WTC11 (cell line): ENCODE measurements around the gene LELP1. TPM values are rescaled to one million over a fixed set of nuclear protein-coding genes. Genes with fewer than 3 reads are reported as not detected.

Experiments used
- ATAC-seq: fragments of 200-7000 bp; cut with Tn5 transposase; 2 replicates; pipeline ENCODE4 v1.10.0; 2021; ENCODE audit warnings: mild to moderate bottlenecking, moderate library complexity
- CTCF ChIA-PET: fragments of 300-600 bp; sonication (Branson Sonifier 250); formaldehyde crosslinking; loops from one replicate; lab custom pipeline; 2021; ENCODE audit warnings: antibody characterized with exemption; lab: Charles Lee
- POLR2A ChIA-PET: fragments of 350-600 bp; sonication (Branson Sonifier 250); formaldehyde crosslinking; loops from one replicate; lab custom pipeline; 2021; ENCODE audit warnings: antibody characterized with exemption; lab: Charles Lee
- DNase-seq: peaks from one replicate; pipeline ENCODE4 v3.0.0; 2021; ENCODE audit warnings: low spot score
- H3K27ac Mint-ChIP-seq: 2 replicates; pipeline ENCODE4 v1.8.0; 2021; ENCODE audit warnings: mixed read lengths
- H3K27me3 Mint-ChIP-seq: 2 replicates; pipeline ENCODE4 v1.8.0; 2021; ENCODE audit warnings: low read depth, mild to moderate bottlenecking, moderate library complexity, mixed read lengths
- H3K36me3 Mint-ChIP-seq: 2 replicates; pipeline ENCODE4 v1.8.0; 2021; ENCODE audit warnings: mixed read lengths
- H3K4me1 Mint-ChIP-seq: 2 replicates; pipeline ENCODE4 v1.8.0; 2022; ENCODE audit warnings: mixed read lengths
- H3K4me3 Mint-ChIP-seq: 2 replicates; pipeline ENCODE4 v1.8.0; 2021; ENCODE audit warnings: mild to moderate bottlenecking, moderate library complexity, mixed read lengths
- H3K9me3 Mint-ChIP-seq: 2 replicates; pipeline ENCODE4 v1.8.0; 2021; ENCODE audit warnings: mixed read lengths
- ATF1 ChIP-seq: sonication (generic); formaldehyde crosslinking; IDR thresholded peaks from 2 replicates; pipeline ENCODE4 v1.8.1; 2023; ENCODE audit warnings: mild to moderate bottlenecking, moderate library complexity, missing genetic modification reagents
- CBFB ChIP-seq: sonication (generic); formaldehyde crosslinking; IDR thresholded peaks from 2 replicates; pipeline ENCODE4 v1.8.1; 2022; ENCODE audit warnings: mild to moderate bottlenecking, low read depth, missing genetic modification reagents
- CREM ChIP-seq: sonication (generic); formaldehyde crosslinking; IDR thresholded peaks from 2 replicates; pipeline ENCODE4 v1.8.1; 2022; ENCODE audit warnings: mild to moderate bottlenecking, missing genetic modification reagents, moderate library complexity
- ESRRA ChIP-seq: sonication (generic); formaldehyde crosslinking; IDR thresholded peaks from 2 replicates; pipeline ENCODE4 v1.8.1; 2022; ENCODE audit warnings: mild to moderate bottlenecking, missing genetic modification reagents, borderline replicate concordance
- ETV6 ChIP-seq: sonication (generic); formaldehyde crosslinking; IDR thresholded peaks from 2 replicates; pipeline ENCODE4 v1.8.1; 2022; ENCODE audit warnings: mild to moderate bottlenecking, missing genetic modification reagents
- FOXJ3 ChIP-seq: sonication (generic); formaldehyde crosslinking; IDR thresholded peaks from 2 replicates; pipeline ENCODE4 v1.9.0; 2021; ENCODE audit warnings: missing genetic modification reagents, mild to moderate bottlenecking, borderline replicate concordance
- FOXK1 ChIP-seq: sonication (generic); formaldehyde crosslinking; IDR thresholded peaks from 2 replicates; pipeline ENCODE4 v1.8.0; 2022; ENCODE audit warnings: mild to moderate bottlenecking, moderate library complexity, missing genetic modification reagents
- FOXP4 ChIP-seq: sonication (generic); formaldehyde crosslinking; IDR thresholded peaks from 2 replicates; pipeline ENCODE4 v1.8.0; 2022; ENCODE audit warnings: mild to moderate bottlenecking, missing genetic modification reagents
- HMGA2 ChIP-seq: fragments of 250-450 bp; sonication (Bioruptor Pico); IDR thresholded peaks from 2 replicates; pipeline ENCODE4 v1.4.0; 2021; ENCODE audit warnings: mild to moderate bottlenecking, moderate library complexity
- KAT7 ChIP-seq: sonication (generic); formaldehyde crosslinking; IDR thresholded peaks from 2 replicates; pipeline ENCODE4 v1.8.1; 2023; ENCODE audit warnings: missing genetic modification reagents, mild to moderate bottlenecking, borderline replicate concordance
- NFATC4 ChIP-seq: fragments of 250-450 bp; sonication (Bioruptor Pico); IDR thresholded peaks from 2 replicates; pipeline ENCODE4 v1.9.0; 2021; ENCODE audit warnings: mild to moderate bottlenecking
- RORB ChIP-seq: fragments of 250-450 bp; sonication (Bioruptor Pico); IDR thresholded peaks from 2 replicates; pipeline ENCODE4 v1.9.0; 2021; ENCODE audit warnings: mild to moderate bottlenecking
- SMAD3 ChIP-seq: sonication (generic); formaldehyde crosslinking; IDR thresholded peaks from 2 replicates; pipeline ENCODE4 v1.8.0; 2022; ENCODE audit warnings: missing genetic modification reagents, mild to moderate bottlenecking, borderline replicate concordance
- SMAD4 ChIP-seq: sonication (generic); formaldehyde crosslinking; IDR thresholded peaks from 2 replicates; pipeline ENCODE4 v1.8.0; 2022; ENCODE audit warnings: mild to moderate bottlenecking, missing genetic modification reagents
- SOX15 ChIP-seq: fragments of 250-450 bp; sonication (Bioruptor Pico); IDR thresholded peaks from 2 replicates; pipeline ENCODE4 v1.9.0; 2021; ENCODE audit warnings: mild to moderate bottlenecking
- SP1 ChIP-seq: sonication (generic); formaldehyde crosslinking; conservative IDR thresholded peaks from 2 replicates; pipeline ENCODE4 v1.8.1; 2022; ENCODE audit warnings: missing genetic modification reagents
- TCF7 ChIP-seq: sonication (generic); formaldehyde crosslinking; IDR thresholded peaks from 2 replicates; pipeline ENCODE4 v1.8.0; 2022; ENCODE audit warnings: mild to moderate bottlenecking, low read depth, missing genetic modification reagents, moderate library complexity
- USF2 ChIP-seq: sonication (generic); formaldehyde crosslinking; IDR thresholded peaks from 2 replicates; pipeline ENCODE4 v1.8.1; 2023; ENCODE audit warnings: mild to moderate bottlenecking, missing genetic modification reagents, moderate library complexity
- ZNF232 ChIP-seq: sonication (generic); formaldehyde crosslinking; IDR thresholded peaks from 2 replicates; pipeline ENCODE4 v1.8.0; 2022; ENCODE audit warnings: mild to moderate bottlenecking, missing genetic modification reagents
- ZNF317 ChIP-seq: sonication (generic); formaldehyde crosslinking; IDR thresholded peaks from 2 replicates; pipeline ENCODE4 v1.8.1; 2023; ENCODE audit warnings: low read depth, mild to moderate bottlenecking, moderate library complexity, missing genetic modification reagents, borderline replicate concordance
- ZNF396 ChIP-seq: fragments of 250-450 bp; sonication (Bioruptor Pico); IDR thresholded peaks from 2 replicates; pipeline ENCODE4 v1.8.0; 2021; ENCODE audit warnings: mild to moderate bottlenecking, moderate library complexity, borderline replicate concordance
- ZNF423 ChIP-seq: fragments of 250-450 bp; sonication (Bioruptor Pico); IDR thresholded peaks from 2 replicates; pipeline ENCODE4 v2.1.2; 2022; ENCODE audit warnings: mild to moderate bottlenecking, moderate library complexity
- total RNA-seq: library from RNA; stranded (reverse); gene quantifications from 3 replicates; pipeline ENCODE4 v1.2.3, GENCODE V29; 2021

Gene LELP1
- total RNA-seq, 1 experiment from 2014 or later = not detected

- TF ChIP-seq KAT7 (CRISPR knock-in tag) (no peak), RORB (CRISPR knock-in tag) (no peak), ETV6 (no peak), ESRRA (CRISPR knock-in tag) (no peak), ATF1 (no peak), NFATC4 (no peak), SMAD4 (no peak), SMAD3 (CRISPR knock-in tag) (no peak), TCF7 (CRISPR knock-in tag) (no peak), USF2 (no peak), SOX15 (no peak), HMGA2 (CRISPR knock-in tag) (no peak), ZNF396 (CRISPR knock-in tag) (no peak)
- Mint-ChIP-seq H3K9me3 (no peaks in the 10 kb centered on the region), H3K4me3 (no peak overlapping the region), H3K36me3 (no peaks in the 10 kb centered on the region), H3K27ac (no peak overlapping the region), H3K4me1 (no peaks in the 10 kb centered on the region), H3K27me3 (peaks cover 5% of the 10 kb centered on the region; the same call in 1 of the 2 replicates)
- ATAC-seq = no peak
- no peak for DNase-seq
- ChIA-PET POLR2A (no interaction called here), CTCF (no interaction called here)
Measured at GRCh38 chr1:153217744-153218416, 14.7 kb downstream of the LELP1 start.

- H3K9me3 Mint-ChIP-seq = no peaks in the 10 kb centered on the region
- H3K36me3 Mint-ChIP-seq = no peaks in the 10 kb centered on the region
- H3K27me3 Mint-ChIP-seq = peaks cover 2% of the 10 kb centered on the region; the same call in 1 of the 2 replicates
- ATAC-seq (no peak), DNase-seq (no peak)
- H3K4me3 Mint-ChIP-seq = no peak overlapping the region
- ChIA-PET CTCF (interaction anchor here (0.6 to 3.3 kb wide), 9 partner anchors 13 to 567 kb away, joined by 3 to 22 read pairs (median 6); partner anchors contain the start of gene SMCP), POLR2A (no interaction called here)
- H3K4me1 Mint-ChIP-seq = no peaks in the 10 kb centered on the region
- no peak overlapping the region for H3K27ac Mint-ChIP-seq
- no peak for TF ChIP-seq CREM
- TF ChIP-seq ZNF317 (CRISPR knock-in tag) = no peak
- no peak for TF ChIP-seq FOXK1
- no peak for TF ChIP-seq CBFB
- no peak for TF ChIP-seq FOXP4 (CRISPR knock-in tag)
- no peak for TF ChIP-seq NFATC4
- TF ChIP-seq ZNF423 (CRISPR knock-in tag) = no peak
- no peak for TF ChIP-seq ZNF232 (CRISPR knock-in tag)
- no peak for TF ChIP-seq SP1
- TF ChIP-seq SMAD4 = no peak
- TF ChIP-seq FOXJ3 (CRISPR knock-in tag) = no peak
- TF ChIP-seq TCF7 (CRISPR knock-in tag) = no peak
Measured at GRCh38 chr1:153220606-153221303, 17.5 kb downstream of the LELP1 start.
